ENCODE measurements around the gene MRPS27.

DNA sequence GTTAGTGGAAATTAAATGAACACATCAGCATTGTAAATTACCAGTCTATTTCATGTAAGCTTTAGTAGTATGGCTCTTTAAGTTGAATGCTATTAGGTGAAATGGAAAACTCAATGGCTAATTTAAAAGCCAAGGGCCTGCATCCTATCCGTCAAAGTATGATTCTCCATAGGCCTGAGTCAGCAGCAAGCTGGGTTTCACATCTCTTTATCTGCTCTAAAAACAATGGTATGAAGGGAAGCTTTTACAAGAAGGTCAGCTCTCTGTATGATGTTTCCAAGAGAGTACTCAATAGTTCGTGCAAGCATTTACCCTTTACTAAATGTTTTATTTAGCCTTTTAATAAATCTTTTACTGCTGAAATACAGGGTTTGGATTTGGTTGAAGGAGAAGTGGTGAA, 149.9 kb downstream of the MRPS27 start:
- no peak for TF ChIP-seq ZNF274 (CRISPR knock-in tag; IDR thresholded peaks at IDR 0.05)
- TF ChIP-seq, protein P1, sequence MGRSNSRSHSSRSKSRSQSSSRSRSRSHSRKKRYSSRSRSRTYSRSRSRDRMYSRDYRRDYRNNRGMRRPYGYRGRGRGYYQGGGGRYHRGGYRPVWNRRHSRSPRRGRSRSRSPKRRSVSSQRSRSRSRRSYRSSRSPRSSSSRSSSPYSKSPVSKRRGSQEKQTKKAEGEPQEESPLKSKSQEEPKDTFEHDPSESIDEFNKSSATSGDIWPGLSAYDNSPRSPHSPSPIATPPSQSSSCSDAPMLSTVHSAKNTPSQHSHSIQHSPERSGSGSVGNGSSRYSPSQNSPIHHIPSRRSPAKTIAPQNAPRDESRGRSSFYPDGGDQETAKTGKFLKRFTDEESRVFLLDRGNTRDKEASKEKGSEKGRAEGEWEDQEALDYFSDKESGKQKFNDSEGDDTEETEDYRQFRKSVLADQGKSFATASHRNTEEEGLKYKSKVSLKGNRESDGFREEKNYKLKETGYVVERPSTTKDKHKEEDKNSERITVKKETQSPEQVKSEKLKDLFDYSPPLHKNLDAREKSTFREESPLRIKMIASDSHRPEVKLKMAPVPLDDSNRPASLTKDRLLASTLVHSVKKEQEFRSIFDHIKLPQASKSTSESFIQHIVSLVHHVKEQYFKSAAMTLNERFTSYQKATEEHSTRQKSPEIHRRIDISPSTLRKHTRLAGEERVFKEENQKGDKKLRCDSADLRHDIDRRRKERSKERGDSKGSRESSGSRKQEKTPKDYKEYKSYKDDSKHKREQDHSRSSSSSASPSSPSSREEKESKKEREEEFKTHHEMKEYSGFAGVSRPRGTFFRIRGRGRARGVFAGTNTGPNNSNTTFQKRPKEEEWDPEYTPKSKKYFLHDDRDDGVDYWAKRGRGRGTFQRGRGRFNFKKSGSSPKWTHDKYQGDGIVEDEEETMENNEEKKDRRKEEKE (IDR thresholded peaks at IDR 0.05): no peak
- TF ChIP-seq CHD2 (IDR thresholded peaks at IDR 0.05; ENCODE audit: low read depth, low read length): no peak
- no peak for TF ChIP-seq AHR (CRISPR knock-in tag; IDR thresholded peaks at IDR 0.05)
- no peak for TF ChIP-seq EP300 (IDR thresholded peaks at IDR 0.05; ENCODE audit: low read depth in 2 of 2, low read length in 2 of 2)
- TF ChIP-seq EP300 (CRISPR knock-in tag; IDR thresholded peaks at IDR 0.05; ENCODE audit: borderline replicate concordance): no peak
- TF ChIP-seq EZH2 (conservative IDR thresholded peaks at IDR 0.05; ENCODE audit: low read depth, low read length): no peak
- no peak for TF ChIP-seq REPIN1 (CRISPR knock-in tag; IDR thresholded peaks at IDR 0.05; ENCODE audit: borderline replicate concordance, low read depth)
- TF ChIP-seq ZNF431 (CRISPR knock-in tag; IDR thresholded peaks at IDR 0.05; ENCODE audit: borderline replicate concordance, low read depth): no peak
- TF ChIP-seq, protein P2, sequence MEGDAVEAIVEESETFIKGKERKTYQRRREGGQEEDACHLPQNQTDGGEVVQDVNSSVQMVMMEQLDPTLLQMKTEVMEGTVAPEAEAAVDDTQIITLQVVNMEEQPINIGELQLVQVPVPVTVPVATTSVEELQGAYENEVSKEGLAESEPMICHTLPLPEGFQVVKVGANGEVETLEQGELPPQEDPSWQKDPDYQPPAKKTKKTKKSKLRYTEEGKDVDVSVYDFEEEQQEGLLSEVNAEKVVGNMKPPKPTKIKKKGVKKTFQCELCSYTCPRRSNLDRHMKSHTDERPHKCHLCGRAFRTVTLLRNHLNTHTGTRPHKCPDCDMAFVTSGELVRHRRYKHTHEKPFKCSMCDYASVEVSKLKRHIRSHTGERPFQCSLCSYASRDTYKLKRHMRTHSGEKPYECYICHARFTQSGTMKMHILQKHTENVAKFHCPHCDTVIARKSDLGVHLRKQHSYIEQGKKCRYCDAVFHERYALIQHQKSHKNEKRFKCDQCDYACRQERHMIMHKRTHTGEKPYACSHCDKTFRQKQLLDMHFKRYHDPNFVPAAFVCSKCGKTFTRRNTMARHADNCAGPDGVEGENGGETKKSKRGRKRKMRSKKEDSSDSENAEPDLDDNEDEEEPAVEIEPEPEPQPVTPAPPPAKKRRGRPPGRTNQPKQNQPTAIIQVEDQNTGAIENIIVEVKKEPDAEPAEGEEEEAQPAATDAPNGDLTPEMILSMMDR (CRISPR knock-in tag; IDR thresholded peaks at IDR 0.05): no peak
- TF ChIP-seq DNMT3B (CRISPR knock-in tag; conservative IDR thresholded peaks at IDR 0.05): no peak
- TF ChIP-seq, protein P3, sequence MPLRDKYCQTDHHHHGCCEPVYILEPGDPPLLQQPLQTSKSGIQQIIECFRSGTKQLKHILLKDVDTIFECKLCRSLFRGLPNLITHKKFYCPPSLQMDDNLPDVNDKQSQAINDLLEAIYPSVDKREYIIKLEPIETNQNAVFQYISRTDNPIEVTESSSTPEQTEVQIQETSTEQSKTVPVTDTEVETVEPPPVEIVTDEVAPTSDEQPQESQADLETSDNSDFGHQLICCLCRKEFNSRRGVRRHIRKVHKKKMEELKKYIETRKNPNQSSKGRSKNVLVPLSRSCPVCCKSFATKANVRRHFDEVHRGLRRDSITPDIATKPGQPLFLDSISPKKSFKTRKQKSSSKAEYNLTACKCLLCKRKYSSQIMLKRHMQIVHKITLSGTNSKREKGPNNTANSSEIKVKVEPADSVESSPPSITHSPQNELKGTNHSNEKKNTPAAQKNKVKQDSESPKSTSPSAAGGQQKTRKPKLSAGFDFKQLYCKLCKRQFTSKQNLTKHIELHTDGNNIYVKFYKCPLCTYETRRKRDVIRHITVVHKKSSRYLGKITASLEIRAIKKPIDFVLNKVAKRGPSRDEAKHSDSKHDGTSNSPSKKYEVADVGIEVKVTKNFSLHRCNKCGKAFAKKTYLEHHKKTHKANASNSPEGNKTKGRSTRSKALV (CRISPR knock-in tag; IDR thresholded peaks at IDR 0.05): no peak
- TF ChIP-seq ZNF530 (CRISPR knock-in tag; IDR thresholded peaks at IDR 0.05; ENCODE audit: low read depth): no peak

All from HepG2 (cell line).